Loucy (cell line): Measurements from ENCODE around the gene MAML3.
A peak's percentile ranks its signal among the peaks of the same experiment; 100 is the strongest.

ENCODE experiments used
- H2AFZ ChIP-seq: fragments of 200-600 bp; sonication (generic); 2 replicates; pipeline ENCODE4 v1.6.0; 2016; ENCODE audit warnings: antibody characterized with exemption, mild to moderate bottlenecking, low read length, moderate library complexity
- H3F3A ChIP-seq: fragments of 200-600 bp; 2 replicates; pipeline ENCODE4 v1.6.0; 2016; ENCODE audit warnings: antibody characterized with exemption, low read depth, mild to moderate bottlenecking
- H3K27me3 ChIP-seq: fragments of 200-600 bp; sonication (generic); 2 replicates; pipeline ENCODE4 v1.6.1; 2014; ENCODE audit warnings: low read length, mild to moderate bottlenecking; ENCODE audit not compliant: insufficient read depth, poor library complexity, severe bottlenecking
- H3K36me3 ChIP-seq: fragments of 200-600 bp; sonication (generic); 2 replicates; pipeline ENCODE4 v1.6.1; 2016; ENCODE audit warnings: low read length; ENCODE audit not compliant: insufficient read depth
- H3K4me1 ChIP-seq: fragments of 200-600 bp; sonication (generic); 2 replicates; pipeline ENCODE4 v1.5.1; 2014; ENCODE audit warnings: low read length, mild to moderate bottlenecking; ENCODE audit not compliant: insufficient read depth, poor library complexity, severe bottlenecking
- H3K4me2 ChIP-seq: fragments of 200-600 bp; sonication (generic); 2 replicates; pipeline ENCODE4 v1.6.0; 2014; ENCODE audit warnings: antibody characterized with exemption, low read length, low read depth, mild to moderate bottlenecking; ENCODE audit not compliant: poor library complexity, severe bottlenecking
- H3K4me3 ChIP-seq: fragments of 200-600 bp; sonication (generic); 2 replicates; pipeline ENCODE4 v1.5.1; 2014; ENCODE audit warnings: low read length, mild to moderate bottlenecking, mixed read lengths; ENCODE audit not compliant: poor library complexity, severe bottlenecking
- H3K79me2 ChIP-seq: fragments of 200-600 bp; sonication (generic); 2 replicates; pipeline ENCODE4 v1.6.1; 2014; ENCODE audit warnings: low read length; ENCODE audit not compliant: insufficient read depth
- H3K9ac ChIP-seq: fragments of 200-600 bp; sonication (generic); 2 replicates; pipeline ENCODE4 v1.6.0; 2014; ENCODE audit warnings: mild to moderate bottlenecking, low read depth, low read length, moderate library complexity; ENCODE audit not compliant: poor library complexity, severe bottlenecking
- H3K9me2 ChIP-seq: fragments of 200-600 bp; sonication (generic); replicated peaks from 2 replicates; pipeline ENCODE4 v1.6.1; 2016; ENCODE audit warnings: low read depth, low read length, mixed read lengths
- H3K9me3 ChIP-seq: fragments of 200-600 bp; sonication (generic); 2 replicates; pipeline ENCODE4 v1.6.1; 2014; ENCODE audit warnings: mild to moderate bottlenecking, antibody characterized with exemption, low read length, low read depth; ENCODE audit not compliant: insufficient read depth
- H4K20me1 ChIP-seq: fragments of 200-600 bp; sonication (generic); 2 replicates; pipeline ENCODE4 v1.6.0; 2014; ENCODE audit warnings: antibody characterized with exemption, low read length, mild to moderate bottlenecking; ENCODE audit not compliant: insufficient read depth, poor library complexity, severe bottlenecking
- EZH2phosphoT487 ChIP-seq: fragments of 200-600 bp; IDR thresholded peaks from 2 replicates; pipeline ENCODE4 v1.6.1; 2018; ENCODE audit warnings: antibody characterized with exemption, mild to moderate bottlenecking, moderate library complexity, borderline replicate concordance
- TF ChIP-seq, protein P1 (sequence below): fragments of 200-600 bp; sonication (generic); conservative IDR thresholded peaks from 2 replicates; pipeline ENCODE4 v1.5.1; 2014; ENCODE audit warnings: mild to moderate bottlenecking, antibody characterized with exemption, low read length

The MAML3 gene

GRCh38 chr4:139887962-139888735, 265.8 kb downstream of the MAML3 start:
- TF ChIP-seq, protein P1, sequence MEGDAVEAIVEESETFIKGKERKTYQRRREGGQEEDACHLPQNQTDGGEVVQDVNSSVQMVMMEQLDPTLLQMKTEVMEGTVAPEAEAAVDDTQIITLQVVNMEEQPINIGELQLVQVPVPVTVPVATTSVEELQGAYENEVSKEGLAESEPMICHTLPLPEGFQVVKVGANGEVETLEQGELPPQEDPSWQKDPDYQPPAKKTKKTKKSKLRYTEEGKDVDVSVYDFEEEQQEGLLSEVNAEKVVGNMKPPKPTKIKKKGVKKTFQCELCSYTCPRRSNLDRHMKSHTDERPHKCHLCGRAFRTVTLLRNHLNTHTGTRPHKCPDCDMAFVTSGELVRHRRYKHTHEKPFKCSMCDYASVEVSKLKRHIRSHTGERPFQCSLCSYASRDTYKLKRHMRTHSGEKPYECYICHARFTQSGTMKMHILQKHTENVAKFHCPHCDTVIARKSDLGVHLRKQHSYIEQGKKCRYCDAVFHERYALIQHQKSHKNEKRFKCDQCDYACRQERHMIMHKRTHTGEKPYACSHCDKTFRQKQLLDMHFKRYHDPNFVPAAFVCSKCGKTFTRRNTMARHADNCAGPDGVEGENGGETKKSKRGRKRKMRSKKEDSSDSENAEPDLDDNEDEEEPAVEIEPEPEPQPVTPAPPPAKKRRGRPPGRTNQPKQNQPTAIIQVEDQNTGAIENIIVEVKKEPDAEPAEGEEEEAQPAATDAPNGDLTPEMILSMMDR, result no peak
- no peak for TF ChIP-seq EZH2phosphoT487
- Histone ChIP-seq H3K9me3 (no peaks in the 10 kb centered on the region), H3K4me1 (peaks cover 8% of the 10 kb centered on the region), H3K4me2 (peak overlapping the region; percentile 4), H3K4me3 (no peak overlapping the region), H3K9ac (no peak overlapping the region), H3F3A (no peaks in the 10 kb centered on the region), H3K79me2 (peaks cover 12% of the 10 kb centered on the region; the same call in 1 of the 2 replicates), H2AFZ (no peak overlapping the region), H3K36me3 (peaks cover 30% of the 10 kb centered on the region; the same call in 1 of the 2 replicates), H3K27me3 (no peaks in the 10 kb centered on the region), H4K20me1 (no peaks in the 10 kb centered on the region), H3K9me2 (no peaks in the 10 kb centered on the region)

GRCh38 chr4:139887376-139887802, 266.6 kb downstream of the MAML3 start:
- Histone ChIP-seq H3K79me2 (peaks cover 12% of the 10 kb centered on the region; the same call in 1 of the 2 replicates), H3K9me2 (no peaks in the 10 kb centered on the region), H3K4me3 (no peak overlapping the region), H3K9me3 (no peaks in the 10 kb centered on the region), H3K27me3 (no peaks in the 10 kb centered on the region), H2AFZ (no peak overlapping the region), H3K36me3 (peaks cover 30% of the 10 kb centered on the region; the same call in 1 of the 2 replicates), H3K4me1 (peaks cover 8% of the 10 kb centered on the region), H3K4me2 (no peak overlapping the region), H4K20me1 (no peaks in the 10 kb centered on the region), H3K9ac (no peak overlapping the region), H3F3A (no peaks in the 10 kb centered on the region)
- TF ChIP-seq EZH2phosphoT487, result no peak
- TF ChIP-seq, protein P1, result no peak

- H3K79me2 ChIP-seq, result peaks cover 12% of the 10 kb centered on the region; the same call in 1 of the 2 replicates
- H3K4me1 ChIP-seq, result peaks cover 8% of the 10 kb centered on the region
- no peak overlapping the region for H2AFZ ChIP-seq
- no peaks in the 10 kb centered on the region for H3K9me3 ChIP-seq
- no peak overlapping the region for H3K9ac ChIP-seq
- H3F3A ChIP-seq, result no peaks in the 10 kb centered on the region
- no peaks in the 10 kb centered on the region for H4K20me1 ChIP-seq
- H3K4me2 ChIP-seq, result no peak overlapping the region
- peaks cover 30% of the 10 kb centered on the region; the same call in 1 of the 2 replicates for H3K36me3 ChIP-seq
- no peaks in the 10 kb centered on the region for H3K27me3 ChIP-seq
- no peak overlapping the region for H3K4me3 ChIP-seq
- TF ChIP-seq, protein P1, result no peak
- TF ChIP-seq EZH2phosphoT487, result no peak
- H3K9me2 ChIP-seq, result no peaks in the 10 kb centered on the region
Measured at GRCh38 chr4:139886798-139887197, 267.2 kb downstream of the MAML3 start.
